GM12891 (cell line): Measurements from ENCODE around the gene RGCC.

Source experiments
- POLR2A ChIP-seq: IDR thresholded peaks from 2 replicates; pipeline ENCODE4 v1.6.1; 2011; ENCODE audit warnings: low read depth, low read length, control low read depth
- POLR2AphosphoS5 ChIP-seq: IDR thresholded peaks from 2 replicates; pipeline ENCODE4 v1.6.1; 2011; ENCODE audit warnings: low read depth, low read length, control low read depth
- SPI1 ChIP-seq: IDR thresholded peaks from 2 replicates; pipeline ENCODE4 v1.6.1; 2011; ENCODE audit warnings: low read depth, low read length, control low read depth
- TAF1 ChIP-seq: IDR thresholded peaks from 2 replicates; pipeline ENCODE4 v1.6.1; 2011; ENCODE audit warnings: low read depth, low read length, control low read depth

- TF ChIP-seq TAF1 (no peak), POLR2A (no peak), SPI1 (no peak), POLR2AphosphoS5 (no peak)
These were observed 39.3 kb downstream of the RGCC start for GRCh38 chr13:41496420-41497234.
